MCF 10A (cell line): ENCODE results near the gene CACNA1B. TPM values are rescaled to one million over a fixed set of nuclear protein-coding genes. Genes with fewer than 3 reads are reported as not detected.

ENCODE experiments used
- BruUV-seq: library from RNA; stranded (reverse); fragments of 400-500 nt; replicated peaks from 2 replicates; lab custom pipeline; 2021; lab: Mats Ljungman, UMichigan
- CTCF ChIA-PET: fragments of 300-600 bp; sonication (Branson Sonifier 250); formaldehyde crosslinking; extraction: SDS; loops from one replicate; lab custom pipeline; 2021; ENCODE audit warnings: antibody characterized with exemption, inconsistent platforms; lab: Yijun Ruan, JAX
- POLR2A ChIA-PET: fragments of 300-600, 350-650 bp; sonication (Branson Sonifier 250); formaldehyde crosslinking; extraction: SDS; loops from one replicate; lab custom pipeline; 2020; ENCODE audit warnings: antibody characterized with exemption, inconsistent platforms; lab: Yijun Ruan, JAX
- DNase-seq: peaks from one replicate; pipeline ENCODE4 v3.0.0-alpha.2; 2018; ENCODE audit not compliant: unreplicated experiment
- H3K27ac Mint-ChIP-seq: one replicate; pipeline ENCODE4 v1.8.0; 2022; ENCODE audit warnings: mild to moderate bottlenecking, low read depth, mixed read lengths; ENCODE audit not compliant: unreplicated experiment
- H3K27me3 Mint-ChIP-seq: one replicate; pipeline ENCODE4 v1.8.0; 2022; ENCODE audit warnings: mixed read lengths; ENCODE audit not compliant: insufficient read depth, unreplicated experiment
- H3K36me3 Mint-ChIP-seq: one replicate; pipeline ENCODE4 v1.8.0; 2022; ENCODE audit warnings: mild to moderate bottlenecking, moderate library complexity, mixed read lengths; ENCODE audit not compliant: insufficient read depth, unreplicated experiment
- H3K4me1 Mint-ChIP-seq: one replicate; pipeline ENCODE4 v1.8.0; 2022; ENCODE audit warnings: mixed read lengths; ENCODE audit not compliant: insufficient read depth, unreplicated experiment
- H3K4me3 Mint-ChIP-seq: one replicate; pipeline ENCODE4 v1.8.0; 2022; ENCODE audit warnings: mild to moderate bottlenecking, moderate library complexity, mixed read lengths; ENCODE audit not compliant: unreplicated experiment
- H3K9me3 Mint-ChIP-seq: one replicate; pipeline ENCODE4 v1.8.0; 2022; ENCODE audit warnings: mixed read lengths; ENCODE audit not compliant: unreplicated experiment
- CTCF ChIP-seq: fragments of 200-600 bp; IDR thresholded peaks from one replicate; pipeline ENCODE4 v1.8.0; 2022; ENCODE audit warnings: antibody characterized with exemption, mild to moderate bottlenecking; ENCODE audit not compliant: unreplicated experiment
- intact Hi-C: fragments of 100-400 bp; cut with micrococcal nuclease; formaldehyde crosslinking; loops from 2 replicates; pipeline ENCODE4 v1.14.1; 2022
- total RNA-seq: library from RNA; stranded (reverse); gene quantifications from 2 replicates; pipeline ENCODE4 v1.2.3, GENCODE V29; 2022

Gene CACNA1B
- total RNA-seq, 1 experiment from 2014 or later = not detected

GRCh38 chr9:137875846-137876245 is 1.7 kb upstream of the CACNA1B start:
- Mint-ChIP-seq H3K4me1 (no peaks in the 10 kb centered on the region), H3K27me3 (peaks cover 22% of the 10 kb centered on the region)

GRCh38 chr9:137876269-137876668 is 1.3 kb upstream of the CACNA1B start:
- intact Hi-C loops = no loop called here
- ChIA-PET CTCF (no interaction called here), POLR2A (no interaction called here)
- H3K4me3 Mint-ChIP-seq = no peak overlapping the region
- BruUV-seq = no TSS peak
- no peak for DNase-seq
- no peaks in the 10 kb centered on the region for H3K36me3 Mint-ChIP-seq
- H3K9me3 Mint-ChIP-seq = peaks cover 16% of the 10 kb centered on the region
- H3K27ac Mint-ChIP-seq = no peak overlapping the region
- no peaks in the 10 kb centered on the region for H3K4me1 Mint-ChIP-seq
- H3K27me3 Mint-ChIP-seq = peaks cover 20% of the 10 kb centered on the region
- TF ChIP-seq CTCF = no peak

More at GRCh38 chr9:137875846-137876245, 1.7 kb upstream of the CACNA1B start:
- H3K27ac Mint-ChIP-seq = no peak overlapping the region
- no TSS peak for BruUV-seq
- DNase-seq = no peak
- TF ChIP-seq CTCF = no peak
- intact Hi-C loops = no loop called here
- POLR2A ChIA-PET = no interaction called here
- CTCF ChIA-PET = no interaction called here
- no peak overlapping the region for H3K4me3 Mint-ChIP-seq
- peaks cover 16% of the 10 kb centered on the region for H3K9me3 Mint-ChIP-seq
- no peaks in the 10 kb centered on the region for H3K36me3 Mint-ChIP-seq

GRCh38 chr9:137876781-137877386 is 698 bp upstream of the CACNA1B start:
- peaks cover 16% of the 10 kb centered on the region for H3K9me3 Mint-ChIP-seq
- BruUV-seq = no TSS peak
- no peak overlapping the region for H3K4me3 Mint-ChIP-seq
- H3K27me3 Mint-ChIP-seq = peaks cover 14% of the 10 kb centered on the region
- no peak overlapping the region for H3K27ac Mint-ChIP-seq
- no peak for DNase-seq
- ChIA-PET POLR2A (no interaction called here), CTCF (interaction anchor here (0.6 kb wide), 1 partner anchor 155 kb away, joined by 5 read pairs; no protein-coding TSS in a partner anchor)
- no peaks in the 10 kb centered on the region for H3K36me3 Mint-ChIP-seq
- peaks cover 5% of the 10 kb centered on the region for H3K4me1 Mint-ChIP-seq
- intact Hi-C loops = no loop called here
- TF ChIP-seq CTCF = no peak

- H3K36me3 Mint-ChIP-seq = no peaks in the 10 kb centered on the region
- intact Hi-C loops = no loop called here
- peaks cover 5% of the 10 kb centered on the region for H3K4me1 Mint-ChIP-seq
- DNase-seq = no peak
- no peak overlapping the region for H3K4me3 Mint-ChIP-seq
- ChIA-PET POLR2A (no interaction called here), CTCF (no interaction called here)
- no peaks in the 10 kb centered on the region for H3K27me3 Mint-ChIP-seq
- H3K9me3 Mint-ChIP-seq = peaks cover 16% of the 10 kb centered on the region
- no peak overlapping the region for H3K27ac Mint-ChIP-seq
- BruUV-seq = no TSS peak
- TF ChIP-seq CTCF = no peak
Observed at GRCh38 chr9:137878146-137878941, 762 bp downstream of the CACNA1B start.
